Spleen (tissue), 7 donors: ENCODE results near the gene PTTG1.

Experiments
- CTCF ChIP-seq, 11 experiments: fragments of 200-600 bp in 7 of 11; fragments of 450-650 bp in 4 of 11; sonication (generic) in 4 of 11; IDR thresholded peaks in 8 of 11; conservative IDR thresholded peaks in 3 of 11; 1 replicate in 7 of 11; 2 replicates in 4 of 11; pipeline versions ENCODE4 v1.4.0 to v1.8.0; 2016 to 2021; ENCODE audit warnings: antibody characterized with exemption in 11 of 11, inconsistent platforms in 4 of 11, mild to moderate bottlenecking in 1 of 11
- POLR2A ChIP-seq, 3 donors: fragments of 450-650 bp; IDR thresholded peaks; one replicate each; pipeline ENCODE4 v1.5.1; 2017; ENCODE audit warnings: antibody characterized with exemption in 3 of 3, mild to moderate bottlenecking in 1 of 3
- POLR2AphosphoS5 ChIP-seq, 3 donors: sonication (generic); formaldehyde crosslinking; IDR thresholded peaks; one replicate each; pipeline ENCODE4 v1.5.1; 2017; ENCODE audit warnings: antibody characterized with exemption in 3 of 3
- donor health status: DM: no; HTN: no; CAD: no; lungs with moderate emphysema.
- donor health status: DM: no; HTN: no; CAD: no.
- donor health status: DM: no; HTN: no; CAD: no.

DNA sequence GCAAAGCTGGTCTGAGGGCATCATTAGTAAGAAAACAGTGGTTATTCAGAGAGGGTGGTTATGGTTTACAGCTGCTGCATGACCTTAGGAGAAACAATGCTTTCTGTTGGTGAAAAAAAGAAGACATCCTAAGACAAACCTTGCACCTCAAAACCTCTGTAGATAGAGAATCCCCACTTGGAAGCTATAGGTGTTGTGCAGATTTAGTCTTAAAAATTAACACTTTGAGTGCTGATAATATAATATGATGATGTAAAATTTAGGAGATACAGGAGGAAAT lies 1.4 kb upstream of the PTTG1 start:
- TF ChIP-seq CTCF (IDR thresholded peaks at IDR 0.05 in 8 of 11, conservative IDR thresholded peaks at IDR 0.05 in 3 of 11) (no peak), POLR2AphosphoS5 (IDR thresholded peaks at IDR 0.05) (no peak), POLR2A (IDR thresholded peaks at IDR 0.05) (no peak)
